ENCODE data around the gene PPM1G. TPM values are rescaled to one million over a fixed set of nuclear protein-coding genes. Genes with fewer than 3 reads are reported as not detected.

The PPM1G gene, protein sequence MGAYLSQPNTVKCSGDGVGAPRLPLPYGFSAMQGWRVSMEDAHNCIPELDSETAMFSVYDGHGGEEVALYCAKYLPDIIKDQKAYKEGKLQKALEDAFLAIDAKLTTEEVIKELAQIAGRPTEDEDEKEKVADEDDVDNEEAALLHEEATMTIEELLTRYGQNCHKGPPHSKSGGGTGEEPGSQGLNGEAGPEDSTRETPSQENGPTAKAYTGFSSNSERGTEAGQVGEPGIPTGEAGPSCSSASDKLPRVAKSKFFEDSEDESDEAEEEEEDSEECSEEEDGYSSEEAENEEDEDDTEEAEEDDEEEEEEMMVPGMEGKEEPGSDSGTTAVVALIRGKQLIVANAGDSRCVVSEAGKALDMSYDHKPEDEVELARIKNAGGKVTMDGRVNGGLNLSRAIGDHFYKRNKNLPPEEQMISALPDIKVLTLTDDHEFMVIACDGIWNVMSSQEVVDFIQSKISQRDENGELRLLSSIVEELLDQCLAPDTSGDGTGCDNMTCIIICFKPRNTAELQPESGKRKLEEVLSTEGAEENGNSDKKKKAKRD
- total RNA-seq, result 100 to 1,000 TPM in 1 of 2 experiments, 10 to 100 TPM in 1; 92.3 to 101 TPM

- Mint-ChIP-seq H3K4me1 (ENCODE audit: low read depth) (peaks cover 32% of the 10 kb centered on the region), H3K27ac (peak within 1 kb of the TSS; percentile 87)
- intact Hi-C loops (cut with micrococcal nuclease), result loop anchor here (1.0 to 2.0 kb wide), 8 partner anchors 19 to 274 kb away; partner anchors contain the start of genes ATRAID, CCDC121, EIF2B4 and GPN1
Observed at GRCh38 chr2:27409321-27410073, at the start of gene PPM1G. PPM1G (minus strand) TSS chr2:27409591; CDS start chr2:27409422, 169 bp downstream.

DNA sequence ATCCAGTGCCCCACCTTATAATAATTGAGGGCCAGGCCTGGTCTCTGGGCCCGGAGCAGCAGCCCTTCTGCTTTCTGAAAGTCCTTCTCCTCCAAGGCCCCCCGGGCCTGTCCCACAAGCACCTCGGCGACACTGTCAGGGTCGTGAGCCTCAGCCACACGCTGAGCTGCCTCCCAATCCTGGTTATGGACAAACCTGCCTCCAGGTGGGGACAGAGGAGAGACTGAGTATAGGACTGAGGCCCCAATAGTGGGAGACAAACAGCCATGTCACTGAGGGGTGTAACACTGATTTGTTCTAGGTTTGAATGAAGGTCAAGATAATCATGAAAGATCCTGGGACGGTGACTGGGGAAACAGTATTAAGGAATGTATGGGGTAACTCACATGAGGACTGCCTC is 44.6 kb upstream of the PPM1G start:
- no peak overlapping the region for H3K4me3 Mint-ChIP-seq
- CTCF ChIA-PET, result interaction anchor here (1.7 kb wide), 1 partner anchor 229 kb away, joined by 5 read pairs; no protein-coding TSS in a partner anchor
- DNase-seq, result no peak
- H3K9me3 Mint-ChIP-seq, result no peaks in the 10 kb centered on the region
- H3K27ac Mint-ChIP-seq, result no peak overlapping the region
- peaks cover 2% of the 10 kb centered on the region for H3K36me3 Mint-ChIP-seq (ENCODE audit: low read depth)
- H3K4me1 Mint-ChIP-seq (ENCODE audit: low read depth), result peaks cover 3% of the 10 kb centered on the region
- no peaks in the 10 kb centered on the region for H3K27me3 Mint-ChIP-seq (ENCODE audit: low read depth)
- intact Hi-C loops (cut with micrococcal nuclease), result no loop called here

More at GRCh38 chr2:27409321-27410073, at the start of gene PPM1G:
- CTCF ChIA-PET, result interaction anchor here (1.0 to 4.1 kb wide), 7 partner anchors 16 to 274 kb away, joined by 3 to 35 read pairs (median 4); partner anchors contain the start of genes EIF2B4 and NRBP1
- Mint-ChIP-seq H3K27me3 (ENCODE audit: low read depth) (no peaks in the 10 kb centered on the region), H3K36me3 (ENCODE audit: low read depth) (peaks cover 14% of the 10 kb centered on the region), H3K4me3 (peak within 1 kb of the TSS; percentile 89), H3K9me3 (no peaks in the 10 kb centered on the region)
- DNase-seq, result peak; percentile 97

- Mint-ChIP-seq H3K36me3 (ENCODE audit: low read depth) (peaks cover 4% of the 10 kb centered on the region), H3K27me3 (ENCODE audit: low read depth) (no peaks in the 10 kb centered on the region), H3K27ac (no peak overlapping the region), H3K9me3 (no peaks in the 10 kb centered on the region), H3K4me1 (ENCODE audit: low read depth) (peaks cover 6% of the 10 kb centered on the region), H3K4me3 (no peak overlapping the region)
- intact Hi-C loops (cut with micrococcal nuclease), result no loop called here
- CTCF ChIA-PET, result no interaction called here
- no peak for DNase-seq
Observed at GRCh38 chr2:27451095-27451494, 41.7 kb upstream of the PPM1G start.

DNA sequence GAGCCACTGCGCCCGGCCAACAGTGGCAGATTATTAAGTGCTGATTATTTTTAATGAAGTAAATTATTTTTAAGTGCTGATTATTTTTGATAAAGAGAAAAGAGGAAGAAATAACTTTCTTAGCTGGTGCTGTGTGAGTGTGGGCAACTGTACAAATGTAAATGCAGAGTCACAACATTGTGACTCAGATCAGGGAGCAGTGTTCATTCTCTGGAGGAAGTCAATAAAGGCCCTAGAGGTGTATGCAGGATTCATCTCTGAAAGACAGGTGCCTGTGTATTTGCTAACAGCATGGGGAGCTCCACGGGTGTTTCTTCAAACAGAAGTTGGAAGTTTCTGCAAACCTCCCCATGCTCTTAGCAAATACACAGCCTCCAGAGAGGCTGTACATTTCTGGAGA is 39.0 kb upstream of the PPM1G start:
- H3K4me3 Mint-ChIP-seq, result no peak overlapping the region
- H3K9me3 Mint-ChIP-seq, result no peaks in the 10 kb centered on the region
- no peaks in the 10 kb centered on the region for H3K27me3 Mint-ChIP-seq (ENCODE audit: low read depth)
- peaks cover 5% of the 10 kb centered on the region for H3K36me3 Mint-ChIP-seq (ENCODE audit: low read depth)
- intact Hi-C loops (cut with micrococcal nuclease), result no loop called here
- no peak for DNase-seq
- peaks cover 11% of the 10 kb centered on the region for H3K4me1 Mint-ChIP-seq (ENCODE audit: low read depth)
- CTCF ChIA-PET, result interaction anchor here (1.1 to 2.6 kb wide), 3 partner anchors 18 to 144 kb away, joined by 3 to 8 read pairs (median 3); no protein-coding TSS in a partner anchor
- H3K27ac Mint-ChIP-seq, result no peak overlapping the region

- intact Hi-C loops (cut with micrococcal nuclease), result no loop called here
- Mint-ChIP-seq H3K36me3 (ENCODE audit: low read depth) (peaks cover 15% of the 10 kb centered on the region), H3K27me3 (ENCODE audit: low read depth) (no peaks in the 10 kb centered on the region), H3K9me3 (no peaks in the 10 kb centered on the region), H3K4me3 (no peak overlapping the region), H3K4me1 (ENCODE audit: low read depth) (peaks cover 9% of the 10 kb centered on the region), H3K27ac (peak overlapping the region; percentile 47)
- peak; percentile 55 for DNase-seq
- CTCF ChIA-PET, result interaction anchor here (1.8 kb wide), 1 partner anchor 237 kb away, joined by 12 read pairs; no protein-coding TSS in a partner anchor
Observed at GRCh38 chr2:27446057-27446456, 36.7 kb upstream of the PPM1G start.

DNA sequence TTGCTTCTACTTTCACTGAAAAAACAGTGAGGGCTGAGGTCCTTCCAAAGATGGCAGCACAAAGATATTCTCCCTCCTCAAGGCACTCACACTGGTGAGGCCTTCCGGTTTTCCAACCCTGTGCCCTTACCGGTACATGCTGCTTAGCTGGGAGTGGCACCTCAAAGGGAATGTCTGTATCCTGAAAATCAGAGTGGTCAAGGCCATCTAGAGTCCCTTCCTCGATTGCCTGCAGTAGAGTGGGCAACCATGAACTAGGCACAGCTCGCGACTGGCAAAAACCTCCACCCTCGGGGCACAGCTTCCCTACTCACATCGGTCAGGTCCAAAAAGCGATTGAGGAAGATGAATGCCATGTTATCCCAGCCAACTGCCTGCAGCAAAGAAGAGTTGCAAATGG is 36.2 kb upstream of the PPM1G start:
- Mint-ChIP-seq H3K36me3 (ENCODE audit: low read depth) (peaks cover 18% of the 10 kb centered on the region), H3K4me3 (no peak overlapping the region), H3K27ac (no peak overlapping the region), H3K27me3 (ENCODE audit: low read depth) (no peaks in the 10 kb centered on the region), H3K9me3 (no peaks in the 10 kb centered on the region), H3K4me1 (ENCODE audit: low read depth) (peaks cover 8% of the 10 kb centered on the region)
- no peak for DNase-seq
- intact Hi-C loops (cut with micrococcal nuclease), result no loop called here
- CTCF ChIA-PET, result interaction anchor here (1.8 kb wide), 1 partner anchor 238 kb away, joined by 12 read pairs; no protein-coding TSS in a partner anchor

DNA sequence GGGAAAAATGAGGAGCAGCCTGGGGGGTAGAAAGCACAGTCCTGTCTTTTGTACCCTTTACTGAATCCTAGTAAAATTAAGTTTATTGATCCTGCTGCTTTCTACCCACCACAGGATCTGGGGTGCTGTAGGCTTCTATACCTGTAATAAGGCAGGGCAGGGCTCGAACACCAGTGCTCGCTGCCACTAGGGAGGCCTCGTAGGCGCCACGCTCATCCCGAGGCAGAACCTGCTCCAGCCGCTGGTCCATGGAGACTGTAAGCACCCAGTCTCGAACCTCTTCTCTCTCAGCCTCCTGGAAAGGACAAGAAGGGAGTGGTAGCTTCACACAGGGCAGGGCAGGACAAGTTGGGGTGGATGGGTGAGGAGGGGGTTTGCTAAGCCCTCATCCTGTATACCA is 35.8 kb upstream of the PPM1G start:
- intact Hi-C loops (cut with micrococcal nuclease), result no loop called here
- no peaks in the 10 kb centered on the region for H3K9me3 Mint-ChIP-seq
- H3K4me1 Mint-ChIP-seq (ENCODE audit: low read depth), result peaks cover 8% of the 10 kb centered on the region
- H3K36me3 Mint-ChIP-seq (ENCODE audit: low read depth), result peaks cover 23% of the 10 kb centered on the region
- H3K27me3 Mint-ChIP-seq (ENCODE audit: low read depth), result no peaks in the 10 kb centered on the region
- no peak overlapping the region for H3K4me3 Mint-ChIP-seq
- no peak overlapping the region for H3K27ac Mint-ChIP-seq
- CTCF ChIA-PET, result interaction anchor here (1.8 kb wide), 1 partner anchor 238 kb away, joined by 12 read pairs; no protein-coding TSS in a partner anchor
- no peak for DNase-seq

- DNase-seq, result no peak
- Mint-ChIP-seq H3K27ac (no peak overlapping the region), H3K27me3 (ENCODE audit: low read depth) (no peaks in the 10 kb centered on the region), H3K9me3 (no peaks in the 10 kb centered on the region), H3K4me1 (ENCODE audit: low read depth) (peaks cover 8% of the 10 kb centered on the region), H3K36me3 (ENCODE audit: low read depth) (peaks cover 28% of the 10 kb centered on the region), H3K4me3 (no peak overlapping the region)
- intact Hi-C loops (cut with micrococcal nuclease), result no loop called here
- CTCF ChIA-PET, result no interaction called here
Observed at GRCh38 chr2:27442920-27443282, 33.5 kb upstream of the PPM1G start.

GRCh38 chr2:27441958-27442919 is 32.8 kb upstream of the PPM1G start, which contains the start of gene KRTCAP3:
KRTCAP3 (plus strand) TSS chr2:27442381; CDS start chr2:27442413, 32 bp downstream.
- H3K36me3 Mint-ChIP-seq (ENCODE audit: low read depth), result peaks cover 29% of the 10 kb centered on the region
- peaks cover 8% of the 10 kb centered on the region for H3K4me1 Mint-ChIP-seq (ENCODE audit: low read depth)

GRCh38 chr2:27441226-27441926 is 32.0 kb upstream of the PPM1G start:
- peaks cover 8% of the 10 kb centered on the region for H3K4me1 Mint-ChIP-seq (ENCODE audit: low read depth)
- no peak for DNase-seq
- intact Hi-C loops (cut with micrococcal nuclease), result no loop called here
- no peak overlapping the region for H3K27ac Mint-ChIP-seq
- H3K27me3 Mint-ChIP-seq (ENCODE audit: low read depth), result no peaks in the 10 kb centered on the region
- no peak overlapping the region for H3K4me3 Mint-ChIP-seq
- peaks cover 28% of the 10 kb centered on the region for H3K36me3 Mint-ChIP-seq (ENCODE audit: low read depth)
- no peaks in the 10 kb centered on the region for H3K9me3 Mint-ChIP-seq
- CTCF ChIA-PET, result interaction anchor here (1.0 kb wide), 1 partner anchor 9 kb away, joined by 5 read pairs; no protein-coding TSS in a partner anchor

More at GRCh38 chr2:27441958-27442919, 32.8 kb upstream of the PPM1G start, which contains the start of gene KRTCAP3:
- DNase-seq, result peak; percentile 24
- Mint-ChIP-seq H3K4me3 (no peak within 1 kb of the TSS), H3K27me3 (ENCODE audit: low read depth) (no peaks in the 10 kb centered on the region), H3K27ac (no peak within 1 kb of the TSS), H3K9me3 (no peaks in the 10 kb centered on the region)
- CTCF ChIA-PET, result interaction anchor here (1.0 kb wide), 1 partner anchor 10 kb away, joined by 5 read pairs; no protein-coding TSS in a partner anchor
- intact Hi-C loops (cut with micrococcal nuclease), result no loop called here

DNA sequence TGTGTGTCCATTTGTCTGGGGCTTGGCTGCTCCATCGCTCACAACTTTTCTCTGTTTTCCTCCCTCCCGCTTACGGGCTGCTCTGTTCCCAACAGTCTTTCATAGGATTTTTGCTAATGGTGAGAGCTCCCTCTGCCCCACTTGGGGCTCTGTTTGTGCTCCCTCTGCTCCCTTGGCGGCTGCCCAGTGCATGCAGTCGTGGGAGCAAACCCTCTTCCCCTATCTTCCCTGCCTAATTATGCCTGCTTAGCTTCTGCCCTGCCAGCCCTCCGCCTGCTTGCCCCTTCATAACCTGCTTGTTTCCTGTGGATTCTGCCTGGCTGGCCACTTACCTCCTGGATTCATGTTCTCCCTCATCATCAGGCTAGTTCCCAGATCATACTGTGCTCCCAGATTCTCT is 26.2 kb upstream of the PPM1G start:
- Mint-ChIP-seq H3K36me3 (ENCODE audit: low read depth) (peaks cover 26% of the 10 kb centered on the region), H3K4me3 (no peak overlapping the region), H3K9me3 (no peaks in the 10 kb centered on the region), H3K4me1 (ENCODE audit: low read depth) (peaks cover 19% of the 10 kb centered on the region), H3K27me3 (ENCODE audit: low read depth) (no peaks in the 10 kb centered on the region), H3K27ac (no peak overlapping the region)
- CTCF ChIA-PET, result interaction anchor here (1.5 kb wide), 1 partner anchor 248 kb away, joined by 4 read pairs; no protein-coding TSS in a partner anchor
- DNase-seq, result no peak
- intact Hi-C loops (cut with micrococcal nuclease), result no loop called here

Measured in activated naive CD4-positive, alpha-beta T cell treated with anti-CD3 and anti-CD28 coated beads for 36 hours (primary cell).